ENCODE data around the gene KIAA0040. TPM values are rescaled to one million over a fixed set of nuclear protein-coding genes. Genes with fewer than 3 reads are reported as not detected.

Gene KIAA0040
- total RNA-seq, 2 donors from 2014 or later, result 14.0 to 23.7 TPM

GRCh38 chr1:175193527-175193910, 943 bp upstream of the KIAA0040 start:
- Histone ChIP-seq H3K36me3 (no peaks in the 10 kb centered on the region), H3K4me1 (peaks cover 7% of the 10 kb centered on the region), H3K9me3 (no peaks in the 10 kb centered on the region), H3K27ac (peak overlapping the region; percentile 91), H3K9ac (ENCODE audit: low read depth in 2 of 2, low read length in 2 of 2) (peak overlapping the region; percentile 54 to 85), H3K4me3 (no peak overlapping the region), H3K27me3 (no peaks in the 10 kb centered on the region)
- no peak for DNase-seq
- TF ChIP-seq CTCF (IDR thresholded peaks at IDR 0.05), result no peak
- intact Hi-C loops (cut with DNase I), result no loop called here

- no peak for TF ChIP-seq CTCF (IDR thresholded peaks at IDR 0.05)
- intact Hi-C loops (cut with DNase I), result no loop called here
- Histone ChIP-seq H3K27me3 (no peaks in the 10 kb centered on the region), H3K4me3 (peak overlapping the region; percentile 61), H3K9ac (ENCODE audit: low read depth in 2 of 2, low read length in 2 of 2) (peak overlapping the region; percentile 52 to 96), H3K27ac (peak overlapping the region; percentile 91), H3K36me3 (no peaks in the 10 kb centered on the region), H3K9me3 (no peaks in the 10 kb centered on the region), H3K4me1 (peaks cover 3% of the 10 kb centered on the region)
- peak; percentile 84 for DNase-seq
These were observed 406 bp downstream of the KIAA0040 start for GRCh38 chr1:175192111-175192629.

- Histone ChIP-seq H3K9me3 (no peaks in the 10 kb centered on the region), H3K27ac (peak overlapping the region; percentile 91), H3K36me3 (no peaks in the 10 kb centered on the region), H3K27me3 (no peaks in the 10 kb centered on the region), H3K9ac (ENCODE audit: low read depth in 2 of 2, low read length in 2 of 2) (peak overlapping the region; percentile 52 to 96), H3K4me3 (peak overlapping the region; percentile 61), H3K4me1 (peaks cover 3% of the 10 kb centered on the region)
- intact Hi-C loops (cut with DNase I), result no loop called here
- TF ChIP-seq CTCF (IDR thresholded peaks at IDR 0.05), result no peak
- peak; percentile 43 for DNase-seq
These were observed 917 bp downstream of the KIAA0040 start for GRCh38 chr1:175191659-175192058.

GRCh38 chr1:175188936-175189335, 3.6 kb downstream of the KIAA0040 start:
- no peaks in the 10 kb centered on the region for H3K27me3 ChIP-seq
- no peaks in the 10 kb centered on the region for H3K9me3 ChIP-seq
- peak; percentile 47 for DNase-seq
- H3K9ac ChIP-seq (ENCODE audit: low read depth in 2 of 2, low read length in 2 of 2), result no peak overlapping the region
- no peaks in the 10 kb centered on the region for H3K36me3 ChIP-seq
- intact Hi-C loops (cut with DNase I), result no loop called here
- H3K27ac ChIP-seq, result peak overlapping the region; percentile 3
- peaks cover 3% of the 10 kb centered on the region for H3K4me1 ChIP-seq
- no peak overlapping the region for H3K4me3 ChIP-seq
- TF ChIP-seq CTCF (IDR thresholded peaks at IDR 0.05), result no peak

- no peaks in the 10 kb centered on the region for H3K27me3 ChIP-seq
- no peak overlapping the region for H3K9ac ChIP-seq (ENCODE audit: low read depth in 2 of 2, low read length in 2 of 2)
- H3K9me3 ChIP-seq, result no peaks in the 10 kb centered on the region
- H3K36me3 ChIP-seq, result no peaks in the 10 kb centered on the region
- H3K27ac ChIP-seq, result no peak overlapping the region
- TF ChIP-seq CTCF (IDR thresholded peaks at IDR 0.05), result no peak
- no peak overlapping the region for H3K4me3 ChIP-seq
- H3K4me1 ChIP-seq, result peaks cover 3% of the 10 kb centered on the region
- intact Hi-C loops (cut with DNase I), result no loop called here
- DNase-seq, result no peak
These were observed 6.0 kb downstream of the KIAA0040 start for GRCh38 chr1:175186433-175187160.

Measured in colonic mucosa (tissue), 4 donors.